K562 (cell line): ENCODE measurements around the gene NQO2. TPM values are rescaled to one million over a fixed set of nuclear protein-coding genes. Genes with fewer than 3 reads are reported as not detected.
A peak's percentile ranks its signal among the peaks of the same experiment; 100 is the strongest.

Source experiments
- CEBPZ ChIP-seq: fragments of 150-350 bp; IDR thresholded peaks from 2 replicates; pipeline ENCODE4 v1.6.1; 2014; ENCODE audit warnings: low read depth, mild to moderate bottlenecking, low read length, borderline replicate concordance
- CHD1 ChIP-seq: fragments of 200-600 bp; sonication (generic); IDR thresholded peaks from one replicate; pipeline ENCODE4 v1.6.1; 2012; ENCODE audit warnings: mild to moderate bottlenecking, moderate library complexity, low read length, inconsistent platforms
- CREB3L1 ChIP-seq: fragments of 450-650 bp; IDR thresholded peaks from 2 replicates; pipeline ENCODE4 v1.6.1; 2014; ENCODE audit warnings: low read depth, mild to moderate bottlenecking, moderate library complexity, borderline replicate concordance
- CTCFL ChIP-seq: IDR thresholded peaks from 2 replicates; pipeline ENCODE4 v1.6.1; 2011; ENCODE audit warnings: borderline replicate concordance, low read depth, mild to moderate bottlenecking, moderate library complexity, low read length; ENCODE audit not compliant: insufficient read depth, poor library complexity, severe bottlenecking
- KDM1A ChIP-seq, 2 experiments: fragments of 450-650 bp; IDR thresholded peaks; 2 replicates each; pipeline ENCODE4 v1.6.1; 2016; ENCODE audit warnings: mild to moderate bottlenecking in 2 of 2
- MXI1 ChIP-seq: IDR thresholded peaks from 2 replicates; pipeline ENCODE4 v1.6.1; 2011; ENCODE audit warnings: low read depth, mild to moderate bottlenecking, improper control_type of control experiment, low read length
- NFE2L1 ChIP-seq: fragments of 450-650 bp; IDR thresholded peaks from 2 replicates; pipeline ENCODE4 v1.6.1; 2016; ENCODE audit warnings: missing genetic modification characterization, low read depth, mild to moderate bottlenecking, missing compliant biosample characterization, moderate library complexity, borderline replicate concordance
- SMARCA5 ChIP-seq: fragments of 450-650 bp; IDR thresholded peaks from 2 replicates; pipeline ENCODE4 v1.6.1; 2016
- TEAD1 ChIP-seq, 2 experiments: fragments of 450-650 bp in 1 of 2; sonication (generic) in 1 of 2; formaldehyde crosslinking; IDR thresholded peaks; 2 replicates each; pipeline versions ENCODE4 v1.4.0 to v1.8.0; 2020 to 2022; ENCODE audit warnings: mild to moderate bottlenecking in 2 of 2, missing genetic modification reagents in 1 of 2
- ZNF408 ChIP-seq: fragments of 250-450 bp; sonication (Bioruptor Pico); IDR thresholded peaks from 2 replicates; pipeline ENCODE4 v1.4.0; 2020; ENCODE audit warnings: low read depth, mild to moderate bottlenecking, moderate library complexity
- polyA plus RNA-seq, 8 experiments: library from polyadenylated mRNA; depleted of rRNA in 4 of 8; stranded (reverse) in 5 of 8; unstranded in 3 of 8; fragments of >200 nt; fragmentation: Nextera tagmentation in 2 of 8; fragmentation: Illumina TruSeq in 1 of 8; extraction: Ambion mirVana in 2 of 8; extraction: Trizol in 1 of 8; gene quantifications; 2 replicates each; pipeline versions ENCODE4 v1.2.1 to v1.2.3, GENCODE V29; 2011 to 2014; ENCODE audit warnings: inconsistent platforms in 1 of 8, missing spikeins in 1 of 8
- total RNA-seq, 7 experiments: library from RNA; depleted of rRNA in 6 of 7; stranded (reverse); fragments of >200 nt in 6 of 7; fragmentation: Illumina TruSeq in 2 of 7; extraction: Trizol in 2 of 7; gene quantifications; 2 replicates each; pipeline versions ENCODE4 v1.2.1 to v1.2.3, GENCODE V29; 2011 to 2021; ENCODE audit warnings: low replicate concordance in 1 of 7

NQO2 gene
- total and polyA plus RNA-seq, 9 of the 15 experiments (the other 6 are each of a cell fraction or from before 2014, with no cell fraction given): 54.6 to 214 (median 116) TPM

GRCh38 chr6:2979819-2980464 is 19.8 kb upstream of the NQO2 start (continued):
- TF ChIP-seq TEAD1 (CRISPR knock-in tag; IDR thresholded peaks at IDR 0.05) (peak in 1 of 2 experiments; percentile 91; a peak in 2 of 4 replicates), NFE2L1 (tag) (peak; percentile 74), CHD1 (no peak), ZNF408 (CRISPR knock-in tag) (no peak), CTCFL (no peak), SMARCA5 (no peak; the same call in 1 of the 2 replicates), CEBPZ (no peak), CREB3L1 (no peak), MXI1 (no peak), KDM1A (IDR thresholded peaks at IDR 0.05) (peak in 1 of 2 experiments; percentile 56; a peak in 1 of 4 replicates)
